ENCODE measurements around the gene CATSPERB.

The CATSPERB gene

GRCh38 chr14:91737619-91738018 lies 5.7 kb upstream of the CATSPERB start:
- no peak overlapping the region for H3K4me3 ChIP-seq (replicated peaks in 1 of 2; ENCODE audit: low read depth in 2 of 2, low read length in 2 of 2)
- DNase-seq (ENCODE audit: low read depth in 2 of 2) = no peak
- TF ChIP-seq CTCF (IDR thresholded peaks at IDR 0.05; ENCODE audit: low read depth, low read length) = no peak

GRCh38 chr14:91732859-91733477 lies 1.1 kb upstream of the CATSPERB start:
- TF ChIP-seq CTCF (IDR thresholded peaks at IDR 0.05; ENCODE audit: low read depth, low read length) = no peak
- no peak overlapping the region for H3K4me3 ChIP-seq (replicated peaks in 1 of 2; ENCODE audit: low read depth in 2 of 2, low read length in 2 of 2)
- DNase-seq (ENCODE audit: low read depth in 2 of 2) = peak in 1 of 2 donors; percentile 11

DNA sequence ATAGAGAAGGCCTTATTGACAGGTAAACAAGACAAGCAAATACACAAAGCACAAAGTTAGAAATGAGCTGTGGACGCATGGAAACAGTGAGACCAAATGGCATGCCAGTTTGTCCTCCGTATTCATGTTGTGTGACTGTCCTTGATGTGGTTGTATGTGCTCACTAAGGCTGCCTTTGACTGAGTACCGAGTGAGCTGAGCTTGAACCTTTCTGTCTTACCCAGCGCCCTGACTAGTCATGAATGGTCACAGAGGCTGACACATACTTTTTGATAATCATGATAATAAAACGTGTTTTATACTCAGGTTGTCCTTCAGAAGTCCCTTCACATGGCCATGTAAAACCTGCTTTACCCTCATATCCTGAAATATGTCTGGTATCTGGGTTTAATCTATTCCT lies 553 bp upstream of the CATSPERB start:
- TF ChIP-seq CTCF (IDR thresholded peaks at IDR 0.05; ENCODE audit: low read depth, low read length) = no peak
- no peak overlapping the region for H3K4me3 ChIP-seq (replicated peaks in 1 of 2; ENCODE audit: low read depth in 2 of 2, low read length in 2 of 2)
- DNase-seq (ENCODE audit: low read depth in 2 of 2) = no peak

GRCh38 chr14:91731018-91731417 lies 868 bp downstream of the CATSPERB start:
- H3K4me3 ChIP-seq (replicated peaks in 1 of 2; ENCODE audit: low read depth in 2 of 2, low read length in 2 of 2) = no peak overlapping the region
- no peak for DNase-seq (ENCODE audit: low read depth in 2 of 2)
- no peak for TF ChIP-seq CTCF (IDR thresholded peaks at IDR 0.05; ENCODE audit: low read depth, low read length)

- TF ChIP-seq CTCF (IDR thresholded peaks at IDR 0.05; ENCODE audit: low read depth, low read length) = no peak
- H3K4me3 ChIP-seq (replicated peaks in 1 of 2; ENCODE audit: low read depth in 2 of 2, low read length in 2 of 2) = no peak overlapping the region
- peak in 1 of 2 donors; percentile 9 for DNase-seq (ENCODE audit: low read depth in 2 of 2)
Observed at GRCh38 chr14:91729756-91730155, 2.1 kb downstream of the CATSPERB start.

GRCh38 chr14:91728616-91729183 lies 3.2 kb downstream of the CATSPERB start:
- DNase-seq (ENCODE audit: low read depth in 2 of 2) = peak in 1 of 2 donors; percentile 3
- no peak overlapping the region for H3K4me3 ChIP-seq (replicated peaks in 1 of 2; ENCODE audit: low read depth in 2 of 2, low read length in 2 of 2)
- no peak for TF ChIP-seq CTCF (IDR thresholded peaks at IDR 0.05; ENCODE audit: low read depth, low read length)

GRCh38 chr14:91727121-91727520 lies 4.8 kb downstream of the CATSPERB start:
- no peak overlapping the region for H3K4me3 ChIP-seq (replicated peaks in 1 of 2; ENCODE audit: low read depth in 2 of 2, low read length in 2 of 2)
- TF ChIP-seq CTCF (IDR thresholded peaks at IDR 0.05; ENCODE audit: low read depth, low read length) = no peak
- peak in 1 of 2 donors; percentile 42 for DNase-seq (ENCODE audit: low read depth in 2 of 2)

Measured in cardiac fibroblast (primary cell).